HCT116 (cell line): ENCODE data around the gene HAVCR2.

Experiments used
- EZH2 ChIP-seq: fragments of 200-600 bp; sonication (generic); IDR thresholded peaks from 2 replicates; pipeline ENCODE4 v1.6.1; 2017; ENCODE audit warnings: antibody characterized with exemption, mixed run types
- POLR2A ChIP-seq: IDR thresholded peaks from 2 replicates; pipeline ENCODE4 v1.7.0; 2011; ENCODE audit warnings: borderline replicate concordance; ENCODE audit not compliant: insufficient read depth, insufficient read length; ENCODE audit errors: extremely low read depth
- POLR2AphosphoS5 ChIP-seq: IDR thresholded peaks from 2 replicates; pipeline ENCODE4 v1.6.1; 2011; ENCODE audit warnings: mild to moderate bottlenecking, low read depth, low read length, moderate library complexity
- SRF ChIP-seq: IDR thresholded peaks from 2 replicates; pipeline ENCODE4 v1.6.1; 2012; ENCODE audit warnings: low read depth
- TF ChIP-seq, protein P1 (sequence below), 3 experiments: fragments of 200-600 bp in 1 of 3; sonication (generic) in 1 of 3; IDR thresholded peaks in 2 of 3; conservative IDR thresholded peaks in 1 of 3; 2 replicates each; pipeline ENCODE4 v1.5.1; 2012 to 2017; ENCODE audit warnings: low read depth in 2 of 3, low read length in 2 of 3, antibody characterized with exemption in 1 of 3, borderline replicate concordance in 1 of 3, control low read depth in 1 of 3, mild to moderate bottlenecking in 1 of 3, mixed read lengths in 1 of 3, mixed run types in 1 of 3, moderate library complexity in 1 of 3; ENCODE audit not compliant: insufficient read depth in 1 of 3
- TF ChIP-seq, protein P2 (sequence below): IDR thresholded peaks from 2 replicates; pipeline ENCODE4 v1.6.1; 2012

DNA sequence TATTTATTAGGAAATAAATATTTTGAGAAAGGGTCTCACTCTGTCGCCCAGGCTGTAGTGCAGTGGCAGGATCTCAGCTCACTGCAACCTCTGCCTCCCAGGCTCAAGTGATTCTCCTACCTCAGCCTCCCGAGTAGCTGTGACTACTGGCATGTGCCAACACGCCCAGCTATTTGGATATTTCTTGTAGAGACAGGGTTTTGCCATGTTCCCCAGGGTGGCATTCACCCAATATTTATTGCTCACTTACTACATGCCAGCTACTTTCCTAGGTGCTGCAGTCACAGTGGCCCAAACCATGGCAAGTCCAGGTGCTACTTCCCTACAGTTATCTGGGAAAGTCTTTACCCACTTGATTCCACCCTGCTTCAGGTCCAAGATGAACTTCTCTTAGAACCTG is 42.2 kb upstream of the HAVCR2 start:
- TF ChIP-seq, protein P1, sequence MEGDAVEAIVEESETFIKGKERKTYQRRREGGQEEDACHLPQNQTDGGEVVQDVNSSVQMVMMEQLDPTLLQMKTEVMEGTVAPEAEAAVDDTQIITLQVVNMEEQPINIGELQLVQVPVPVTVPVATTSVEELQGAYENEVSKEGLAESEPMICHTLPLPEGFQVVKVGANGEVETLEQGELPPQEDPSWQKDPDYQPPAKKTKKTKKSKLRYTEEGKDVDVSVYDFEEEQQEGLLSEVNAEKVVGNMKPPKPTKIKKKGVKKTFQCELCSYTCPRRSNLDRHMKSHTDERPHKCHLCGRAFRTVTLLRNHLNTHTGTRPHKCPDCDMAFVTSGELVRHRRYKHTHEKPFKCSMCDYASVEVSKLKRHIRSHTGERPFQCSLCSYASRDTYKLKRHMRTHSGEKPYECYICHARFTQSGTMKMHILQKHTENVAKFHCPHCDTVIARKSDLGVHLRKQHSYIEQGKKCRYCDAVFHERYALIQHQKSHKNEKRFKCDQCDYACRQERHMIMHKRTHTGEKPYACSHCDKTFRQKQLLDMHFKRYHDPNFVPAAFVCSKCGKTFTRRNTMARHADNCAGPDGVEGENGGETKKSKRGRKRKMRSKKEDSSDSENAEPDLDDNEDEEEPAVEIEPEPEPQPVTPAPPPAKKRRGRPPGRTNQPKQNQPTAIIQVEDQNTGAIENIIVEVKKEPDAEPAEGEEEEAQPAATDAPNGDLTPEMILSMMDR (IDR thresholded peaks at IDR 0.05 in 2 of 3, conservative IDR thresholded peaks at IDR 0.05 in 1 of 3; ENCODE audit: borderline replicate concordance in 1 of 3, insufficient read depth in 1 of 3, low read depth in 2 of 3, low read length in 2 of 3) = no peak
- TF ChIP-seq, protein P2, sequence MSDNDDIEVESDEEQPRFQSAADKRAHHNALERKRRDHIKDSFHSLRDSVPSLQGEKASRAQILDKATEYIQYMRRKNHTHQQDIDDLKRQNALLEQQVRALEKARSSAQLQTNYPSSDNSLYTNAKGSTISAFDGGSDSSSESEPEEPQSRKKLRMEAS = no peak
- TF ChIP-seq SRF = no peak
- TF ChIP-seq POLR2A = no peak
- TF ChIP-seq POLR2AphosphoS5 = no peak
- TF ChIP-seq EZH2 = no peak
